ENCODE data around the gene CANT1.

CANT1 gene

GRCh38 chr17:79024901-79025737 lies 15.6 kb upstream of the CANT1 start:
- H3K4me3 ChIP-seq (ENCODE audit: low read length) = no peak overlapping the region
- no peak overlapping the region for H3K27ac ChIP-seq (ENCODE audit: low read length)
- H3K4me2 ChIP-seq (ENCODE audit: low read length) = no peak overlapping the region
- H3K27me3 ChIP-seq (ENCODE audit: low read depth, low read length) = peaks cover 42% of the 10 kb centered on the region
- no peaks in the 10 kb centered on the region for H3K36me3 ChIP-seq (replicated peaks; ENCODE audit: low read depth, low read length)
- H4K20me1 ChIP-seq (ENCODE audit: insufficient read depth, low read length) = no peaks in the 10 kb centered on the region
- H2AFZ ChIP-seq (ENCODE audit: low read depth, low read length) = no peak overlapping the region
- no peaks in the 10 kb centered on the region for H3K79me2 ChIP-seq (ENCODE audit: low read length)
- TF ChIP-seq, protein P1, sequence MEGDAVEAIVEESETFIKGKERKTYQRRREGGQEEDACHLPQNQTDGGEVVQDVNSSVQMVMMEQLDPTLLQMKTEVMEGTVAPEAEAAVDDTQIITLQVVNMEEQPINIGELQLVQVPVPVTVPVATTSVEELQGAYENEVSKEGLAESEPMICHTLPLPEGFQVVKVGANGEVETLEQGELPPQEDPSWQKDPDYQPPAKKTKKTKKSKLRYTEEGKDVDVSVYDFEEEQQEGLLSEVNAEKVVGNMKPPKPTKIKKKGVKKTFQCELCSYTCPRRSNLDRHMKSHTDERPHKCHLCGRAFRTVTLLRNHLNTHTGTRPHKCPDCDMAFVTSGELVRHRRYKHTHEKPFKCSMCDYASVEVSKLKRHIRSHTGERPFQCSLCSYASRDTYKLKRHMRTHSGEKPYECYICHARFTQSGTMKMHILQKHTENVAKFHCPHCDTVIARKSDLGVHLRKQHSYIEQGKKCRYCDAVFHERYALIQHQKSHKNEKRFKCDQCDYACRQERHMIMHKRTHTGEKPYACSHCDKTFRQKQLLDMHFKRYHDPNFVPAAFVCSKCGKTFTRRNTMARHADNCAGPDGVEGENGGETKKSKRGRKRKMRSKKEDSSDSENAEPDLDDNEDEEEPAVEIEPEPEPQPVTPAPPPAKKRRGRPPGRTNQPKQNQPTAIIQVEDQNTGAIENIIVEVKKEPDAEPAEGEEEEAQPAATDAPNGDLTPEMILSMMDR (IDR thresholded peaks at IDR 0.05; ENCODE audit: low read depth, low read length) = no peak
- no peak for TF ChIP-seq EZH2phosphoT487 (IDR thresholded peaks at IDR 0.05; ENCODE audit: low read depth)
- H3K4me1 ChIP-seq (ENCODE audit: low read length) = no peaks in the 10 kb centered on the region
- H3K9ac ChIP-seq (ENCODE audit: low read length) = no peak overlapping the region
- no peaks in the 10 kb centered on the region for H3K9me3 ChIP-seq (ENCODE audit: insufficient read depth, low read length)

GRCh38 chr17:79023886-79024771 lies 14.6 kb upstream of the CANT1 start, which contains the start of gene C1QTNF1:
C1QTNF1 (plus strand) TSS chr17:79024169; CDS start chr17:79043969, 19,800 bp downstream.
- Histone ChIP-seq H2AFZ (ENCODE audit: low read depth, low read length) (no peak within 1 kb of the TSS), H3K4me2 (ENCODE audit: low read length) (no peak within 1 kb of the TSS), H3K9me3 (ENCODE audit: insufficient read depth, low read length) (no peaks in the 10 kb centered on the region), H3K36me3 (replicated peaks; ENCODE audit: low read depth, low read length) (no peaks in the 10 kb centered on the region), H3K4me1 (ENCODE audit: low read length) (no peaks in the 10 kb centered on the region), H3K4me3 (ENCODE audit: low read length) (no peak within 1 kb of the TSS), H3K27me3 (ENCODE audit: low read depth, low read length) (peaks cover 42% of the 10 kb centered on the region), H3K79me2 (ENCODE audit: low read length) (no peaks in the 10 kb centered on the region), H3K9ac (ENCODE audit: low read length) (no peak within 1 kb of the TSS), H3K27ac (ENCODE audit: low read length) (no peak within 1 kb of the TSS), H4K20me1 (ENCODE audit: insufficient read depth, low read length) (no peaks in the 10 kb centered on the region)
- TF ChIP-seq, protein P1 (IDR thresholded peaks at IDR 0.05; ENCODE audit: low read depth, low read length) = no peak
- no peak for TF ChIP-seq EZH2phosphoT487 (IDR thresholded peaks at IDR 0.05; ENCODE audit: low read depth)

DNA sequence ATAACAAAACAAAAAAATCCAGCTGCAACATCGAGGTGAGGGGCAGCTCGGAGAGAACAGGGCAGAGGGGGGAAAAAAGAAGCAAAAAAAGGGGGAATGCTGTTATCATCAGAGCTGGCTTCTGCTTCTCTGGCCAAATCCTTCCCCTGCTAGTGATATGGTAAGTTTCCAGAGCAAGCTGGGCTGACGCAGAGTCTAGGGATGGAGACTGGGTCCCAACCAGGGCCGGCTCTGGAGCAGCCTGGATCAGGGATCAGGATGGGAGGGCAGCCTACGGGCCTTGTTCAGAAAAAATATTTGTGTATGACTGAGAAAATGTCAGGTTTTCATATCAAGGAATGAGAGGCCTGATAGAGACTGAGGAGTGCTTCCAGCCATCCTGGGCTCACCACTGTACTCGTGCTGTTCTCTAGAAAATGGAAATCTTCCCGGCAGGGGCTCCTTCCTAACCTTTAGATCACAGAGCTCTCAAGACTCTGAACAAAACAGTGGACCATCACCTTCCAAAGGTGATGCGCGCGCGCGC lies 13.7 kb upstream of the CANT1 start:
- Histone ChIP-seq H3K9ac (ENCODE audit: low read length) (no peak overlapping the region), H3K4me1 (ENCODE audit: low read length) (no peaks in the 10 kb centered on the region), H4K20me1 (ENCODE audit: insufficient read depth, low read length) (no peaks in the 10 kb centered on the region), H3K36me3 (replicated peaks; ENCODE audit: low read depth, low read length) (no peaks in the 10 kb centered on the region), H3K79me2 (ENCODE audit: low read length) (no peaks in the 10 kb centered on the region), H3K27ac (ENCODE audit: low read length) (no peak overlapping the region), H3K4me3 (ENCODE audit: low read length) (no peak overlapping the region), H3K4me2 (ENCODE audit: low read length) (no peak overlapping the region), H2AFZ (ENCODE audit: low read depth, low read length) (no peak overlapping the region), H3K9me3 (ENCODE audit: insufficient read depth, low read length) (no peaks in the 10 kb centered on the region), H3K27me3 (ENCODE audit: low read depth, low read length) (peaks cover 40% of the 10 kb centered on the region)
- TF ChIP-seq EZH2phosphoT487 (IDR thresholded peaks at IDR 0.05; ENCODE audit: low read depth) = no peak
- TF ChIP-seq, protein P1 (IDR thresholded peaks at IDR 0.05; ENCODE audit: low read depth, low read length) = no peak

Measured in OCI-LY3 (cell line).